DOHH2 (cell line): ENCODE results near the gene PDE8A.

Source experiments
- EZH2phosphoT487 ChIP-seq: fragments of 200-600 bp; sonication (generic); IDR thresholded peaks from 2 replicates; pipeline ENCODE4 v1.6.1; 2017; ENCODE audit warnings: borderline replicate concordance, mild to moderate bottlenecking, antibody characterized with exemption, low read length, moderate library complexity, mixed read lengths
- TF ChIP-seq, protein P1 (sequence below): fragments of 200-600 bp; sonication (generic); IDR thresholded peaks from one replicate; pipeline ENCODE4 v1.5.1; 2014; ENCODE audit warnings: antibody characterized with exemption, mild to moderate bottlenecking, low read depth, low read length; ENCODE audit not compliant: poor library complexity, severe bottlenecking

DNA sequence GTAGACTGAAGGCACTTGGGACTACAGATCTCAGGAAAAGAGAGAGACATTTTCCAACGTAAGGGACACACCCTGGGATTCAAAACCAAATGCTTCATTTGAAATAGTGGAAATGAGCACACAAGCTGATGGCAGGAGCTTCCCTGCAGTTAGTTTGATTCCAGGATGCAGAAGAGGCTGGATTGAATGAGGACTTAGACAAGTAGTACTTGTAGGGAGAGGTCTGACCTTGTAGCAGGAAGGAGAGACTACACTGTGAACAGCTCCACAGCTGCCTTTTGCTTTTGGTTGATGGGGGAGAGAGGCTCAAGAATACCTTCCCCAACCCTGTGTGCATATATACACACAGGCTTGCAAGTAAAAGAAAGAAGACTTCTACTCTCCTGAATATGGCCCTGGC lies 51.5 kb downstream of the PDE8A start:
- TF ChIP-seq, protein P1, sequence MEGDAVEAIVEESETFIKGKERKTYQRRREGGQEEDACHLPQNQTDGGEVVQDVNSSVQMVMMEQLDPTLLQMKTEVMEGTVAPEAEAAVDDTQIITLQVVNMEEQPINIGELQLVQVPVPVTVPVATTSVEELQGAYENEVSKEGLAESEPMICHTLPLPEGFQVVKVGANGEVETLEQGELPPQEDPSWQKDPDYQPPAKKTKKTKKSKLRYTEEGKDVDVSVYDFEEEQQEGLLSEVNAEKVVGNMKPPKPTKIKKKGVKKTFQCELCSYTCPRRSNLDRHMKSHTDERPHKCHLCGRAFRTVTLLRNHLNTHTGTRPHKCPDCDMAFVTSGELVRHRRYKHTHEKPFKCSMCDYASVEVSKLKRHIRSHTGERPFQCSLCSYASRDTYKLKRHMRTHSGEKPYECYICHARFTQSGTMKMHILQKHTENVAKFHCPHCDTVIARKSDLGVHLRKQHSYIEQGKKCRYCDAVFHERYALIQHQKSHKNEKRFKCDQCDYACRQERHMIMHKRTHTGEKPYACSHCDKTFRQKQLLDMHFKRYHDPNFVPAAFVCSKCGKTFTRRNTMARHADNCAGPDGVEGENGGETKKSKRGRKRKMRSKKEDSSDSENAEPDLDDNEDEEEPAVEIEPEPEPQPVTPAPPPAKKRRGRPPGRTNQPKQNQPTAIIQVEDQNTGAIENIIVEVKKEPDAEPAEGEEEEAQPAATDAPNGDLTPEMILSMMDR, result no peak
- TF ChIP-seq EZH2phosphoT487, result no peak
